Tibial artery (tissue), 4 donors: ENCODE results near the gene NUDT17.
A peak's percentile ranks its signal among the peaks of the same experiment; 100 is the strongest.

Experiments used
- DNase-seq, 2 donors: peaks; one replicate each; pipeline ENCODE4 v3.0.0-alpha.2; 2019
- H3K27ac ChIP-seq, 2 donors: fragments of 200-600 bp; sonication (generic) in 1 of 2; 1 replicate in 1 of 2; 2 replicates in 1 of 2; pipeline ENCODE4 v1.5.1; 2018 to 2019; ENCODE audit warnings: mild to moderate bottlenecking in 1 of 2
- H3K27me3 ChIP-seq, 2 donors: fragments of 200-600 bp; sonication (generic) in 1 of 2; one replicate each; pipeline versions ENCODE4 v1.5.1 to v1.6.0; 2016 to 2019
- H3K36me3 ChIP-seq, 3 donors: fragments of 200-600 bp; sonication (generic) in 2 of 3; one replicate each; pipeline ENCODE4 v1.5.1; 2016 to 2019; ENCODE audit warnings: mild to moderate bottlenecking in 2 of 3
- H3K4me1 ChIP-seq, 4 donors: fragments of 200-600 bp; sonication (generic) in 2 of 4; 1 replicate in 3 of 4; 2 replicates in 1 of 4; pipeline ENCODE4 v1.5.1; 2016 to 2019
- H3K4me3 ChIP-seq, 2 donors: fragments of 200-600 bp; sonication (generic) in 1 of 2; 1 replicate in 1 of 2; 2 replicates in 1 of 2; pipeline ENCODE4 v1.5.1; 2018 to 2019; ENCODE audit warnings: mild to moderate bottlenecking in 2 of 2
- H3K9me3 ChIP-seq, 3 donors: fragments of 200-600 bp; sonication (generic) in 1 of 3; one replicate each; pipeline ENCODE4 v1.5.1; 2016 to 2019
- CTCF ChIP-seq, 2 experiments: fragments of 200-600 bp in 1 of 2; fragments of 450-650 bp in 1 of 2; IDR thresholded peaks; one replicate each; pipeline ENCODE4 v1.5.1; 2017 to 2019; ENCODE audit warnings: antibody characterized with exemption in 2 of 2, mild to moderate bottlenecking in 1 of 2, moderate library complexity in 1 of 2
- intact Hi-C: fragments of 100-400 bp; cut with DNase I; formaldehyde crosslinking; loops from one replicate; pipeline ENCODE4 v1.15.0; 2023; ENCODE audit warnings: low total_unique reads

The NUDT17 gene

GRCh38 chr1:145886816-145887215 is 41.4 kb downstream of the NUDT17 start:
- Histone ChIP-seq H3K27ac (peak overlapping the region; percentile 40 to 57), H3K4me3 (no peak overlapping the region), H3K36me3 (no peaks in the 10 kb centered on the region), H3K9me3 (no peaks in the 10 kb centered on the region), H3K4me1 (peaks cover 0 to 32% (median 19%) of the 10 kb centered on the region in 4 donors), H3K27me3 (no peaks in the 10 kb centered on the region)
- DNase-seq, result no peak
- TF ChIP-seq CTCF (IDR thresholded peaks at IDR 0.05), result no peak
- intact Hi-C loops, result no loop called here

- no peaks in the 10 kb centered on the region for H3K36me3 ChIP-seq
- H3K9me3 ChIP-seq, result no peaks in the 10 kb centered on the region
- H3K27ac ChIP-seq, result peak overlapping the region in 1 of 2 donors; percentile 57
- no peaks in the 10 kb centered on the region for H3K27me3 ChIP-seq
- H3K4me1 ChIP-seq, result peaks cover 0 to 39% (median 26%) of the 10 kb centered on the region in 4 donors
- intact Hi-C loops, result no loop called here
- H3K4me3 ChIP-seq, result no peak overlapping the region
- TF ChIP-seq CTCF (IDR thresholded peaks at IDR 0.05), result no peak
- DNase-seq, result no peak
Observed at GRCh38 chr1:145887631-145888030, 42.2 kb downstream of the NUDT17 start.

GRCh38 chr1:145889722-145890121 is 44.3 kb downstream of the NUDT17 start:
- H3K4me1 ChIP-seq, result peaks cover 0 to 47% (median 31%) of the 10 kb centered on the region in 4 donors
- H3K9me3 ChIP-seq, result no peaks in the 10 kb centered on the region
- TF ChIP-seq CTCF (IDR thresholded peaks at IDR 0.05), result no peak
- H3K27me3 ChIP-seq, result no peaks in the 10 kb centered on the region
- H3K36me3 ChIP-seq, result no peaks in the 10 kb centered on the region
- intact Hi-C loops, result no loop called here
- DNase-seq, result no peak
- H3K27ac ChIP-seq, result peak overlapping the region; percentile 92 to 93
- no peak overlapping the region for H3K4me3 ChIP-seq

GRCh38 chr1:145891143-145891542 is 45.7 kb downstream of the NUDT17 start:
- DNase-seq, result no peak
- no peak for TF ChIP-seq CTCF (IDR thresholded peaks at IDR 0.05)
- intact Hi-C loops, result no loop called here
- H3K36me3 ChIP-seq, result peaks cover 0 to 8% (median 1%) of the 10 kb centered on the region in 3 donors
- no peaks in the 10 kb centered on the region for H3K9me3 ChIP-seq
- no peak overlapping the region for H3K4me3 ChIP-seq
- H3K27ac ChIP-seq, result peak overlapping the region; percentile 92 to 93
- H3K4me1 ChIP-seq, result peaks cover 0 to 37% (median 25%) of the 10 kb centered on the region in 4 donors
- H3K27me3 ChIP-seq, result no peaks in the 10 kb centered on the region

GRCh38 chr1:145891587-145892485 is 46.4 kb downstream of the NUDT17 start:
- peaks cover 0 to 37% (median 25%) of the 10 kb centered on the region in 4 donors for H3K4me1 ChIP-seq
- intact Hi-C loops, result loop anchor here (1.0 kb wide), 1 partner anchor 18 kb away; the partner anchor contains the start of gene ITGA10
- peak; percentile 96 to 98 for TF ChIP-seq CTCF (IDR thresholded peaks at IDR 0.05)
- H3K36me3 ChIP-seq, result peaks cover 0 to 15% (median 8%) of the 10 kb centered on the region in 3 donors
- DNase-seq, result peak; percentile 97
- H3K4me3 ChIP-seq, result peak overlapping the region; percentile 2 to 19
- H3K27ac ChIP-seq, result peak overlapping the region; percentile 92 to 93
- no peaks in the 10 kb centered on the region for H3K27me3 ChIP-seq
- H3K9me3 ChIP-seq, result no peaks in the 10 kb centered on the region
